Activated naive CD8-positive, alpha-beta T cell treated with anti-CD3 and anti-CD28 coated beads, Interleukin-2, amount 50 U/mL, for 16 hours (primary cell): ENCODE data around the gene SLC22A5.

Experiments
- DNase-seq: peaks from one replicate; pipeline ENCODE4 v3.0.0-alpha.2; 2020; ENCODE audit warnings: low read depth, low spot score

The SLC22A5 gene

DNA sequence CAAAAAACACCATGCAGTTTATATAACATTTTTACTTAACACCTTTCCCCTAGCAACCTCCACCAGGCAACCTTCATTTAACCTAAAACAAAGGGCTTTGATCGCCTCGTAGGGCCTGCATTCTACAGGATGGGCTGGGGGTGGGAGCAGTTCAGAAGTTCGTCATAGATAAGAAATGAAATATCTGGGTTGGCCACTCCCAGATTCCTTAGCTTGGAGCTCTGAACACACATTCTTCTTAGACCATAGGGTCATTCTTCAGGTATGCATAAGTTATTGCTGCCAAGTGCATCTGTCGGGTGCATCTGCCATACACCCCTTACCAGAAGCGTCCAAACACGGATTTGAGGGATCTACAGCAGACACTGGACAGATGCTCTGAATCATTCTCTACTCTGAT is 4.3 kb upstream of the SLC22A5 start:
- DNase-seq: no peak

DNA sequence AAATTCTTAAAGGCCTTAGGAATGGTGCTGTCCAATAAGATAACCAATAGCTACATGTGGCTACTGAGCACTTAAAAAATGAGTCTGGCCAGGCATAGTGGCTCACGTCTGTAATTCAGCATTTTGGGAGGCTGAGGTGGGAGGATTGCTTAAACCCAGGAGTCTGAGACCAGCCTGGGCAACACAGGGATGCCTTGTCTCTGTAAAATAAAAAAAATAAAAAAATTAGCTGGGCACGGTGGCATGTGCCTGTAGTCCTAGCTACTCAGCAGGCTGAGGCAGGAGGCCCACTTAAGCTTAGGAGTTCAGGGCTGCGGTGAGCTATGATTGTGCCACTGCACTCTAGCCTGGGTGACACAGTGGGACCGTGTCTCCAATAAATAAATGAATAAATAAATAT is 1.3 kb upstream of the SLC22A5 start:
- DNase-seq: no peak

DNA sequence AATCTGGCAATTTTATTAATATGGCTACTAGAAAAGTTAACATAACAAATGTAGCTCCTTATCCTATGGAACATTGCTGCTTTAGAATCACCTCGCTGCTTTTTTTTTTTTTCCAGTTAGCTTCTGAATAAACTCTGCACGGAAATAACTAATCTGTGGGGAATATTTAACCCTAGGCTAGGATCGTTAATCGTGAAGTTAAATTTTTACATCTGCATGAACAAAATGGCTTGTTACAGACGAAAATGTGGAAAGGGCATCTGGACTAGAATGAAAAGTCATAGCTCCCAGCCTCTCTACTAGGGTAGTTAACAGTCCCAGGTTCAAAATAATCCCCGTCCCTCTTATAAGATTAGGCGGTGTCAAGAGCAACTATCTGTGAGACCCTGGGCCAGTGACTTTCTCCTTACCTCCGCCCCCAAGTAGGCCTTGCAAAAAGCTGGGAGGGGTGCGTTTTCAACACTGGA is 470 bp upstream of the SLC22A5 start:
- no peak for DNase-seq

DNA sequence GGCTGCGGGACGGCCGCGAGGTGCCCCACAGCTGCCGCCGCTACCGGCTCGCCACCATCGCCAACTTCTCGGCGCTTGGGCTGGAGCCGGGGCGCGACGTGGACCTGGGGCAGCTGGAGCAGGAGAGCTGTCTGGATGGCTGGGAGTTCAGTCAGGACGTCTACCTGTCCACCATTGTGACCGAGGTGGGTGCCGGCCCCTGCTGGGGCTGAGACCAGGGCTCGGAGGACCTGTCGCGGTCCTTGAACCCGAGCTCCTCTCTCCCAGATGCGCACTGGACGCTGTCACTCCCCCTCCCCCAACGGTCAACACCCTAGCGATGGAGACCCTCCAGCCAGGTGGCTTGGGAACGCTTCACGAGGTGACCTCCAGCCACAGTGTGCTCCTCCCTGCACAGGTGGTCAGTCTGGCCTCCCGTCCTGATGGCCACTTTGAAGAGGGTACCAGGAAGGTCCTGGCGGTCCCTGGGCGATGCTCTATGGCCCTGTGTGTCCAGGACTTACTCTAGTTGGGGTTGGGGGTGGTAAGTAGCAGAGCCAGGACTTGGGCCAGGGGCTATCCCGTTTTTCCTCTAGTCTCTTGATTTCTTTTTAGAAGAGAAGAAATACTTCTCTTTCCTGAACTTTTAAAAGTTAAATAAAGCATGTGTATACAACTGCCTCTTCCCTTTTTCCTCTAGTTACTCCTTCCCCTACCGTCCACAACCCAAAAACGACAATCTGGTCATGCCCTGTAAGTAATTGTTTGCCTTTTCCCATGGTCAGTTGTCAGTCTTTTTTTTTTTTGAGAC is 866 bp downstream of the SLC22A5 start:
- DNase-seq: no peak

DNA sequence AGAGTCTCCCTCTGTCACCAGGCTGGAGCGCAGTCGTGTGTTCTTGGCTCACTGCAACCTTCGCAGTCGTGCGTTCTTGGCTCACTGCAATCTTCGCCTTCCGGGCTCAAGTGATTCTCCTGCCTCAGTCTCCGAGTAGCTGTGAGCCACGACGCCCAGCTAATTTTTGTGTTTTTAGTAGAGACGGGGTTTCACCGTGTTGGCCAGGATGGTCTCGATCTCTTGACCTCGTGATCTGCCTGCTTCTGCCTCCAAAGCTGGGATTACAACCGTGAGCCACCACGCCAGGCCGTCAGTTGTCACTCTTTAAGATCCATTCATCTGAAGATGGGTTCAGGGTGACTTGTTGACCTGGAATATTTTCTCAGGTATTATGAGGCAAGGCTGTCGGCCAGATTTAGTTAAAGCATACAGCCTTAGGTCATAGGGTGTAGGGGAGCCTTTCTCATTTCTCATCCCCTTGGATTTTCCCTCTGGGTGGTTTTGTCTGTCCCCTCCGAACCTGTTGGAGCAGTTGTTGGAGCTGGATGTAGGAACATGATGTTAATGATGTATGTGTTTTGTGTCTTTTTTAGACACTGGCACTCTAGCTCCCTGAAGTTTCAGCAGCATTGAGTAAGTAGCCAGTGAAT is 1.6 kb downstream of the SLC22A5 start:
- DNase-seq: no peak

DNA sequence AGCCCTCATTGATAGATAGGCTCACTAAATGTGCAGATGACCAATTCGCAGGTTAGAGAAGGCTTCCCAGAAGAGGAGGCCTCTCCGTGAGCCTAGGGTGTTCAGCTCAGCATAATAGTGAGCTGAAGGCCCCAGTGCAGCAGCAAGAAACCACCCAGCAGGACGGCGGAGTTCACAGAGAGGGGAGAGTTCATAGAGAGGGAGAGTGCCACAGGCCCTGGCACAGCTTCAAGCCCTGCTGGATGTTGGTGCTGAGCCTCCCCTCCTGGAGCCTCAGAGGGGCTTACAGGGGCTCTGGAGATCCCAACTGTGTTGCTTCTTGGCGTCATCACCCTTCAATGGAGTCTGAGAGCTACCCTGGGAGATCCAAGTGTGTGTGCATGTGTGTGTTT is 2.1 kb downstream of the SLC22A5 start:
- DNase-seq: no peak

DNA sequence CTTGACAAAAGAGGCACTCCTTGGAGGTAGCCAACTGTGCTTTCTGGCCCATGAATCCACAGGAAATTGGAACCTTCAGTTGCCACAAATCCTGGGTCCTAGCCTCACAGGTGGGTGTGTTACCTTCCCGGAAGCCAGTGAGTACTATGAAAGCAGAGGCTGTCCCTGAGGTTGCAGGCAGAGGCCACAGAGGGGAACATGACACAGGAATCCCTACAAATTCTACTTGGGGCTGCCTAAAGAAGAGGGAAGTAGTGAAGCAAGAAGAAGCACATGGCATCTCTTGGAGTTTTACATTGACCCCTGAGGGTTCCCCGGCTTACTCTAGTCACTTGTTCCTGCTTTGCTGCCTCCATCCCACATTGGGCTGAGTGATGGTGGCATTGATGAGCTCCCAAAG is 2.6 kb downstream of the SLC22A5 start:
- DNase-seq: no peak

DNA sequence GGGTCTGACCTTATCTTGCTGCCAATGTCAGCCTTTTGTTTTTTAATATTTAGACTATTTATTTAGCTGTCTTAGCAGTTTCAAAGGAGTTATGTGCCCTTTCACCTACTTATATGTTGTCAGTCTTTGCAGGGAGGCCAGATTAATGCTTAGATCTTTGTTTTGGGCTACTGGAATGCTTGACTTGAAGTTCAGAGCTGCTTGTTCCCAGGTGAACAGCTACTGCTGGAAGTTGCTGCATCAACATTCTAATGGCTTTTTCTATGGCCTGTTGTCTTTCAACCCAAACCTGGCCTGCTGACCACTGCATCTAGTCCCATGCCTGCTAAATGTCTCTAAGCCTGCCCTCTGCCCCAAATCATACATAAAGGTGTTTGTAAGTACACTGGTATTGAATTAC is 3.0 kb downstream of the SLC22A5 start:
- DNase-seq: no peak

DNA sequence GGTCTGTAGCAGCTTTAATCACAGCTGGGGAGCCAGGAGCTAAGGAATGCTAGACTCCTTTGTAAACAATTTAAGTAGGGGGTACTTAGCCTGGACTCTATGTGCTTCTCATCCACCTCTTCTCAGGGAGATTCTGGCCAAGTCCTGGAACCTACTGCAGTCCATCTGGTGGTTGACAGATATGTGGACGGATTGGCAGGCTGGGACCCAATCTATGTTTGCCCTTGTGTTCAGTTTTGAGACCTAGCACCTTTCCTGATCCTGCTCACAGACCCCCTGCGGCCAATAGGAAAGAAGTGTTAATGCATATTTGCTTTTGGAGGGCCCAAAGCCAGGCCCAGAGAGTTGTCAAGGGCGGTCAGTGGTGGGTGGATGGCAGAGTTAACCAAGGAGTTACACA is 6.4 kb downstream of the SLC22A5 start:
- no peak for DNase-seq

DNA sequence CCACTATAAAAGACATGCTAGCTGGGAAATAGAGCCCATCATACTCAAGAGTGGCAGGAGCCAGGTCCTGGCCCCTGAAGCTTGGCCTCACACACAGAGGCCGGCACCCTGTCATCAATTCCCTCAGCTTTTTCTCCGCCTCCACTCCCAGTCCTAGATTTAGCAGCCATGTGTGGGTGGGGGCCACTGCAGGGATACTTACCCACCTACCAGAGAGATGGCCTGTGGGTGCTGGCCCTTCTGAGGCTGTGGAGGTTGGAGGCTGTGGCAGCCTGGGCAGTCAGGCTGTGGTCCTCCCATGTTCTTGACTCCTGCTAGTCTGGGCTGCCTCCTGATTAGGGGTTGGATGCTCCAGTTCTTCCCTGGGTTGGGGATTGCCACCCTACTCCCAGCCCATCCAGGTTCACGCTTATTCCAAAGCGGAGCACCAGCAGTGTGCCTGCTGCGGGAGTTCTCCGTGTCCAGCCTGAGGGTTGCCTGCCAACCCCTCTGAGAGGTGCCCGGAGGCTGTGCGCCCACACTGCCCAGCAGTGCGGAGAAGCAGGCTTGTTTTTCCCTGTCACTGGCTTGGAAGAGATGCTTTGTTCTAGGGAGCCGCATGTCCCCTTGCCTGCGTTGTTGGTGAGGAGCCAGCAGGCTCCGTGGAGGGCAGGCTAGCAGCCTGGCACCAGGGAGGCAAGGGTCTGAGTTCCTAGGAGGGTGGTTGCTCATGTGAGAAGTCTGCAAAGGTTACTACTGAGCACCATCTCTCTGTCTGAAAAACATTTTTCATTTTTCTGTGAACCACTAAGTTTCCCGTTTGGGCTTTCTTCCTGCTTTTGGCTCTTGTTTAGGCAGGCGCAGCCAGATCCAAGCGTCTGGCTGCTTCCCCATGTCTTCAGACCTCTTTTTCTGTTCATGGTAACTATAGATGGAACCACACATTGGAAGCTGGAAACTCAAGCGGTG is 7.5 kb downstream of the SLC22A5 start:
- DNase-seq: no peak

DNA sequence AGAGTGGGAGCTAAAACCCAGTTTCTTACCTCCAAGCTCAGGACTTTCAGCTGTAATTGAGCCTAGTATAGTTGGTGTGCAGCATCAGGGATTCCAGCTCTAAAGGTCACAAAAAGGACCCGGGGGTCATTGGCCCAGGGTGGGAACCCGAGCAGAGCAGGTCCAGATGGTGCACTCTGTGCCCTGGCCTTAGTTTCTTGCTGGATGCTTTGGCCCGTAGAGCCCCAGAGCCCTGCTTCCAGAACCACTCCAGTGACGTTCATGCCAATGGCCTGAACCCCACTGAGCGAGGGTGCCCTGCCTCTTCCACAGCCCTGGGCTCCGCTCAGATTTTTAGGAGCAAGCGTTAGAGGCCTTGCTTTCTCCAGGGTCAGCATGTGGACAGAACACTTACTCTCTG is 8.2 kb downstream of the SLC22A5 start:
- no peak for DNase-seq

DNA sequence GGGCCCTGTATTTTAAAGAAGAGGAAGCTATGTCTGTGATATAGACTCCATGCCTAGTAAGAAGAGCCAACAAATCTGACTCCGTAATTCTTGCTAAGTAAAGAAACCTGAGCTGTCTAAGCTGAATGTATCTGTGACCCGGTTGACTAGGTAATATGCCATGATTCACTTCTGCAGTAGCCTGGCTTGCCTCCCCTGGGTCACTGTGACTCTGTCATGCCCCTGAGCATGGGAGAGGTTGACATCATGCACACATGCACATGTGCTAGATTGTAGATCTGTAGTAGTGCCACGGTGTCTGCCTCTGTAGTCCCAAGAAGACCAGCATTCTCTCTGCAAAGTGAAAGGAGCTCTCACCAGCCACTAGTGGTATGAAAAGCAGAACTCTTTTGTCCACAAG is 9.1 kb downstream of the SLC22A5 start:
- DNase-seq: no peak

DNA sequence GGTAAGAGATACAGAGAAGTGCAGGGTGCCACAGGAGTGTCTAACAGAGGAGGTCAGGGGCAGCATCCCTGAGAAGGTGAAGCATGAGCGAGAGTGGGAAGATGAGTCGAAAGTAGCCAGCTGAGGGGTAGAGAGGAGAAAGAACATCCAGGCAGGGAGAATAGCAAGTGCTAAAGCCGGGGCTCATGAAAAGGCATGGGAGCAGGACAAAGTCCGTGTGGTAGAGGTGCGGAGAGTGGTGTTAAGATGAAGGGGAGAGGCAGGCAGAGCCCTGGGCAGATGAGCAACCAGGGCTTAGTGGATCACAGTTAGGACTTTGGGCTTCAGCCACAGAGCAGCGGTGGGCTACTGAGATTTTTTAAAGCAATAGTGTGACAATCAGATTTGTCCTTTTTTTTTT is 10.5 kb downstream of the SLC22A5 start:
- no peak for DNase-seq

DNA sequence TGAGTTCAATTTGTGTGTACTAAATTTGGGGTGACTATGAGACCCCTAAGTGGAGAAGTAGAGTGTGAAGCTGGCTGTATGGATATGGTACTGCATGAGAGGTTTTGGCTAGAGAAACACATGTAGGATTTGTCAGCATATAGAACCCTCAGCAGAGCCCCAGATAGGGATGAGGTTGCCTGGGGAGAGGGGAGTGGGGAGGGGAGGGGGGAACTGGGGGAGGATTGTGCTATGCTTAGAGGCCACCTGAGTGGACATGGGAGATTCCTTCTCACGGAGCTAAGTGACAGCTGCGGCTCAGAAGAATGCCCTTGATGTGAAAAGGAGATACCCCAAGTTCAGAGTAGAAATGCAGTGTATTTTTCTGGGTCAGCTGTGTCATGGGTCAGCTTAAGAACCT is 11.2 kb downstream of the SLC22A5 start:
- DNase-seq: no peak

DNA sequence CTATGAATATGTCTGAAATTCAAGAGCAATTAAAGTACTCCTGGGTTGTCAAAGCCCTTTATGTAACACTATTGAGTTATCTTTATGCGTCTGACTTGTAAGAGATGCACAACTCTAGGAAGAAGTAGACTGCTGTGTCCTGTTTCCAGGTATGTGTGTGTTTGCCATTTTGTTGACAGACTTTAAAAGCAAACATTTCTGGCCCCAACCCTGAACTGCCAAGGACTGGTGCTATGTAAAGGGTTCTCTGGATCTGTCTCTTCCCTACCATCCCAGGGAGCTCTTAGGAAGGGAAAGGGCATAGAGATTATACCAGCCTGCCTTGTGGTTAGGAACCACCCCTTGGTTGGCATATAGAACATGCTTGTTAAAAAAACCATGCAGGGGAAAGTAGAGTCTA is 12.1 kb downstream of the SLC22A5 start:
- DNase-seq: no peak

DNA sequence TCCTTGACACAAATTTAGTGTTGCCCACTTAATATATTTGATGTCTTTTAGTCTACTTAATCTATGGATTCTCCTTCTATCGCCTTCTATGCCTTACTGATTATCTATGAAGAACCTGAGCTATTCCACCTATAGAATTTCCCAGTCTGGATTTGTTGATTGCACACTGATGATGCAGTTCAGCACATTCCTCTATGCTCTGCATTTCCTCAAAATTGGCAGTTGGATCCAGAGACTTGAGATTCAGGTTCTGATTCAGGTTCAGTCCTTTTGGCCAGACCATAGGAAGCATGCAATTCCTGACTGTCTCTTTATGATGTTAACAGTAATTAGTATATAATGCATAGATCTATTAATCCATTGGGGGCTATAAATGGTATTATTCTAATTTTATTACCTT is 13.8 kb downstream of the SLC22A5 start:
- no peak for DNase-seq

DNA sequence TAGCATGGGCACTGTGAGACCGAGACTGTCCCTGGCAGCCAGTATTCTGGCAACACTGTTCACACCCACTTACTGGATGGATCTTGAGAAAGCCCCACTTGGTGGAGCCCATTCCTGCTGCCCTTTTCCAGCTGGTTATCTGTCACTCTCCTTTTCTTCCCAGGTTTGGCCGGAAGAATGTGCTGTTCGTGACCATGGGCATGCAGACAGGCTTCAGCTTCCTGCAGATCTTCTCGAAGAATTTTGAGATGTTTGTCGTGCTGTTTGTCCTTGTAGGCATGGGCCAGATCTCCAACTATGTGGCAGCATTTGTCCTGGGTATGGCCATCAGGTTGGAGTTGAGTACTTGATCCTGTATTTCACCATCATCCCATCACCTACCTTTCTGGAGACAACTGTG is 14.5 kb downstream of the SLC22A5 start:
- no peak for DNase-seq

DNA sequence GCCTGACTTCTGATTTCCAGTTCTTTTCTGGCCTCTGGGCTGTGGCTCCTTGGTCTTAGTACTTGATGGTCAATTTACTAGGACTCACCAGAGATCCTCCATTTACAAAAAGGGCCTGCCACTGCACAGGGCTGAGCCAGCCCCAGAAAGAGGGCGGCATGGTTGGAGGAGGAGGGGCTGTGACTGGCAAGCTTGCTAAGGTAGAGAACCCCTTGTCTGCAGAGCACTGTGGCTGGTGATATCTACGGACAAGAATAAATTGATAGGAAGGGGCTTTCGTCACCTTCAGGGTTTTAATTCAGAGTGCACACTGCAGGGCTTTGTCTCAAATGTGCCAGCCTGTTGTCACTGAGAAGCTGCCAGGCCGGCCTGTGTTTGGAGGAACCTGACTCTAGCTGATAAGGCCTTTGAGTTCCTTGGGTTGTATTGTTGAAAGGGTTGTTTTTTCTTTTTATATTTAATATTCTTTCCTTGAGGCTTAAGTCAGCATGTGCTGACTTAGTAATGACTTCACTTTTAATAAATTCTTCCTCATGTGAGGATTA is 15.1 kb downstream of the SLC22A5 start:
- DNase-seq: no peak

DNA sequence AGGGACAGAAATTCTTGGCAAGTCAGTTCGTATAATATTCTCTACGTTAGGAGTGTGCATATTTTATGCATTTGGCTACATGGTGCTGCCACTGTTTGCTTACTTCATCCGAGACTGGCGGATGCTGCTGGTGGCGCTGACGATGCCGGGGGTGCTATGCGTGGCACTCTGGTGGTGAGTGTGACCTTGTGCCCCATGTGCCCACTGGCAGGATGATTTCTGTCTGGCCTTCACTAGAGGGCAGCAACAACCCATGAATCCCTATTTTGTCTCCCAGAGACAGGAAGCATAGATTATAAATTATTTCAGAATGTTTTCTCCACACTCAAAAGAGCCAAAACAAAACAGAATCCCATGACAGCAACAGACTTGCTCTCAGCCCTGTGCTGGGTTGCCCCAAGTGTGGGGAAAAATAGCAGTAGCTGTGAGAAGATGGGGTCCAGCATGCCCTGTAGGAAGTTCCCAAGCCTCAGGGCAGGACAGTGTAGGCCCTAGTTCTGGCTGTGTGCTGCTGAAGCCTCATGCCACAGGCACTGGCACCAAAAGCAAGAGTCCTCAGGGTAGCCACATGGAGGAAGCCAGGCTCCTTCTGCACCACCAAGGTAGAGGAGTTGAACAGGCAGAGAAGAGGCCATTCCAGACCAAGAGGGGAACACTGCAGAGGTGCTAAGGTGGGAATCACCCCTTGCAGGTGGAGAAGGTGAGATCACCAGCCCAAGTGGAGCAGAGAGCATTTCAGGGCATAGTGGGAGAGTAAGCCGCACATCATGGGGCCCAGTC is 16.0 kb downstream of the SLC22A5 start:
- peak; percentile 24 for DNase-seq

DNA sequence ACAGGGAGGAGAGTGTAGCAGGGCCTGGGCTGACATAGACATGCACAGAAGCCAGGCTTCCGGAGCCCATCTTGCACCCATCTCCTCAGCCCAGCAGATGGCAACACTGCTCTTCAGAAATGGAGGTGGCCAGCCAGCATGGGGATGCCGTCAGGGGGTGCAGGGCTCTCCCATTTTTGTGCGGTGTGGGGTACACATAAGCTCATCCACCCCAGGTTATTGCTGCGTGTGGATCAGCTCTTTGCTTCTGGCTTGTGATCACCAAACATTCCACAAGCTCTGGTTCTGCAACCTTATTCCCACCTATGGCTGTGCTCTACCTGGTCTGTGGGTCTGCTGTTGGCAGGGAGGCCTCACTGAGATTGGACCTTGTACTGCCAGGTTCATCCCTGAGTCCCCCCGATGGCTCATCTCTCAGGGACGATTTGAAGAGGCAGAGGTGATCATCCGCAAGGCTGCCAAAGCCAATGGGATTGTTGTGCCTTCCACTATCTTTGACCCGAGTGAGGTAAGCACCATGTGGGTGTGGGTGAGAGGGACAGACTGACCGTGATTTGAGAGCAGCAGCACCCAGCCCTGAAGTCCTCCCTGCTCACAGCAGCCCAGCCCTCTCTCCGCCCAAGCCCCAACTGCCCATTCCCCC is 17.3 kb downstream of the SLC22A5 start:
- DNase-seq: peak; percentile 51

DNA sequence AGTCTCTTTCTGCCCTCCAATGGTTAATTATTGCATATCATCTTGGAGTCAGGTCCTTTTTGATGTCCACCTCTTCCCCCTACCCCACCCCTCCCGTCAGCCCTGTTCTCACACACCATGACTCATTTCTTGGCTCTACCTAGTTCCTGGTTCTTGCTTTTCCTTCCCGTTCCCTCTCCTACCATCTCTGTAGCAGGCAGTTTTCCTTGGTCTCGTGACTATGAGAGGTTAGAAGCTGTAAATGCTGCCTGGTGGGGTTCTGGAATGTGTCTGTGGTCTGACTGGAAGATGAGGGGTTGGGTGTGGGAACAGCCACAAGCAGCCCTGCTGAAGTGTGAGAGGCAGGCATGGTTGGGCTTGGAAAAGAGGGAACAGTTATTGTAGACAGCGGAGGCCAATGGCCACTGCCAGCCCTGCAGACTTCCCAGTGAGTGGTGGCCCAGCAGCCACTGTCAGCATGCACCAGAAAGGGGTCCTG is 18.2 kb downstream of the SLC22A5 start:
- no peak for DNase-seq
